OCI-LY3 (cell line): ENCODE results near the gene ZFAND3.

Experiments used
- H2AFZ ChIP-seq: fragments of 200-600, 300-600 bp; shearing (Covaris generic); 2 replicates; pipeline ENCODE4 v1.6.0; 2014; ENCODE audit warnings: antibody characterized with exemption, low read depth, low read length
- H3K27ac ChIP-seq: fragments of 200-600, 300-600 bp; sonication (generic); 2 replicates; pipeline ENCODE4 v1.5.1; 2014; ENCODE audit warnings: mild to moderate bottlenecking, low read length, moderate library complexity, mixed read lengths
- H3K27me3 ChIP-seq: fragments of 200-600, 300-600 bp; sonication (generic); 2 replicates; pipeline ENCODE4 v1.6.1; 2014; ENCODE audit warnings: low read depth, low read length, mixed read lengths
- H3K36me3 ChIP-seq: fragments of 200-600, 300-600 bp; sonication (generic); replicated peaks from 2 replicates; pipeline ENCODE3; 2014; ENCODE audit warnings: low read depth, low read length, mixed read lengths
- H3K4me1 ChIP-seq: fragments of 300-600, 200-600 bp; sonication (generic); 2 replicates; pipeline ENCODE4 v1.6.1; 2014; ENCODE audit warnings: low read length, mixed read lengths
- H3K4me2 ChIP-seq: fragments of 200-600, 300-600 bp; sonication (generic); 2 replicates; pipeline ENCODE4 v1.6.1; 2014; ENCODE audit warnings: low read length, mixed read lengths
- H3K4me3 ChIP-seq: fragments of 300-600, 200-600 bp; sonication (generic); 2 replicates; pipeline ENCODE4 v1.5.1; 2014; ENCODE audit warnings: antibody characterized with exemption, mild to moderate bottlenecking, low read length, moderate library complexity
- H3K79me2 ChIP-seq: fragments of 300-600, 200-600 bp; shearing (Covaris generic); 2 replicates; pipeline ENCODE4 v1.6.1; 2014; ENCODE audit warnings: mild to moderate bottlenecking, low read length, mixed read lengths
- H3K9ac ChIP-seq: fragments of 300-600, 200-600 bp; shearing (Covaris generic); 2 replicates; pipeline ENCODE4 v1.6.0; 2014; ENCODE audit warnings: mild to moderate bottlenecking, low read length, moderate library complexity
- H3K9me3 ChIP-seq: fragments of 200-600, 300-600 bp; shearing (Covaris generic); 2 replicates; pipeline ENCODE4 v1.6.1; 2014; ENCODE audit warnings: low read length, mixed read lengths; ENCODE audit not compliant: insufficient read depth
- H4K20me1 ChIP-seq: fragments of 200-600, 300-600 bp; sonication (generic); 2 replicates; pipeline ENCODE4 v1.6.1; 2016; ENCODE audit warnings: low read length, mixed read lengths; ENCODE audit not compliant: insufficient read depth
- EZH2phosphoT487 ChIP-seq: fragments of 200-600 bp; shearing (Covaris generic); IDR thresholded peaks from 2 replicates; pipeline ENCODE4 v1.6.1; 2018; ENCODE audit warnings: antibody characterized with exemption, mixed run types, low read depth
- TF ChIP-seq, protein P1 (sequence below): fragments of 200-600, 300-600 bp; sonication (generic); IDR thresholded peaks from 2 replicates; pipeline ENCODE4 v1.5.1; 2014; ENCODE audit warnings: antibody characterized with exemption, low read length, low read depth

Gene ZFAND3, protein sequence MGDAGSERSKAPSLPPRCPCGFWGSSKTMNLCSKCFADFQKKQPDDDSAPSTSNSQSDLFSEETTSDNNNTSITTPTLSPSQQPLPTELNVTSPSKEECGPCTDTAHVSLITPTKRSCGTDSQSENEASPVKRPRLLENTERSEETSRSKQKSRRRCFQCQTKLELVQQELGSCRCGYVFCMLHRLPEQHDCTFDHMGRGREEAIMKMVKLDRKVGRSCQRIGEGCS

DNA sequence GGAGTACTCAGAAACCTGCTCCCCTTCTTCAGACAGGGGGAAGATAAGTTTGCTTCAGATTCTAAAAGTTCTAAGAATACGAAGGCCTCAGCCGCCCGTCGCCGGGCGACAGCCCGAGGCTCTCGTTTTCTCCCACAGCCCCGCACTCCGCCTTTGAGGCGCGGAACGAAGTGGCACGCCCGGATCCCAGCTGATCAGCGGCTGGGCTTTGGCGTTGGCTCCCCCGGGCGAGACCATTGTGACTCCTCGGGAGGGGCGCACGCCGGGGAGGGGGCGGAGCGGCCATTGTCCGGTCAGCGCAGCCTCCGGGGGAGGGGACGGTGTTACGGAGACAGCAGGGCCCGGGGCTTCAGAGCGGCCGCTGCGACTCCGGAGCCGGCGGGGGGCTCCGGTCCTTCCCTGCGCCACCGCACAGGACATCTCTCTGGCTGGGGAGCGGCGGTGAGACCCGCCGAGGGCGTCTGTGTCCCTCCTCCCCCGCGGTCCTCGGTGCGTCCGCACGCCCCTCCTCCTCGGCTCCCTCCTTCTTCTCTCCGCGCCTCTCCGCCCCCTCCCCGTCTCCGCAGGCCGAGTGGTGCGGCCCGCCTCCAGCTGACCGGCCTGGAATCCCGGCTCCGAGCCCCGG lies at the start of gene ZFAND3:
TSS of gene ZFAND3 (plus strand) at position 551 of the 625 bp plus-strand sequence. CDS start 219 bp downstream, outside the sequence.
- Histone ChIP-seq H3K4me1 (peaks cover 14% of the 10 kb centered on the region), H3K79me2 (peaks cover 46% of the 10 kb centered on the region), H3K27me3 (no peaks in the 10 kb centered on the region), H3K36me3 (no peaks in the 10 kb centered on the region), H3K4me2 (peak within 1 kb of the TSS; percentile 84), H4K20me1 (peaks cover 37% of the 10 kb centered on the region), H3K4me3 (peak within 1 kb of the TSS; percentile 85), H3K27ac (peak within 1 kb of the TSS; percentile 78), H3K9me3 (no peaks in the 10 kb centered on the region), H3K9ac (peak within 1 kb of the TSS; percentile 88), H2AFZ (peak within 1 kb of the TSS; percentile 88)
- TF ChIP-seq, protein P1, sequence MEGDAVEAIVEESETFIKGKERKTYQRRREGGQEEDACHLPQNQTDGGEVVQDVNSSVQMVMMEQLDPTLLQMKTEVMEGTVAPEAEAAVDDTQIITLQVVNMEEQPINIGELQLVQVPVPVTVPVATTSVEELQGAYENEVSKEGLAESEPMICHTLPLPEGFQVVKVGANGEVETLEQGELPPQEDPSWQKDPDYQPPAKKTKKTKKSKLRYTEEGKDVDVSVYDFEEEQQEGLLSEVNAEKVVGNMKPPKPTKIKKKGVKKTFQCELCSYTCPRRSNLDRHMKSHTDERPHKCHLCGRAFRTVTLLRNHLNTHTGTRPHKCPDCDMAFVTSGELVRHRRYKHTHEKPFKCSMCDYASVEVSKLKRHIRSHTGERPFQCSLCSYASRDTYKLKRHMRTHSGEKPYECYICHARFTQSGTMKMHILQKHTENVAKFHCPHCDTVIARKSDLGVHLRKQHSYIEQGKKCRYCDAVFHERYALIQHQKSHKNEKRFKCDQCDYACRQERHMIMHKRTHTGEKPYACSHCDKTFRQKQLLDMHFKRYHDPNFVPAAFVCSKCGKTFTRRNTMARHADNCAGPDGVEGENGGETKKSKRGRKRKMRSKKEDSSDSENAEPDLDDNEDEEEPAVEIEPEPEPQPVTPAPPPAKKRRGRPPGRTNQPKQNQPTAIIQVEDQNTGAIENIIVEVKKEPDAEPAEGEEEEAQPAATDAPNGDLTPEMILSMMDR = no peak
- TF ChIP-seq EZH2phosphoT487 = no peak

DNA sequence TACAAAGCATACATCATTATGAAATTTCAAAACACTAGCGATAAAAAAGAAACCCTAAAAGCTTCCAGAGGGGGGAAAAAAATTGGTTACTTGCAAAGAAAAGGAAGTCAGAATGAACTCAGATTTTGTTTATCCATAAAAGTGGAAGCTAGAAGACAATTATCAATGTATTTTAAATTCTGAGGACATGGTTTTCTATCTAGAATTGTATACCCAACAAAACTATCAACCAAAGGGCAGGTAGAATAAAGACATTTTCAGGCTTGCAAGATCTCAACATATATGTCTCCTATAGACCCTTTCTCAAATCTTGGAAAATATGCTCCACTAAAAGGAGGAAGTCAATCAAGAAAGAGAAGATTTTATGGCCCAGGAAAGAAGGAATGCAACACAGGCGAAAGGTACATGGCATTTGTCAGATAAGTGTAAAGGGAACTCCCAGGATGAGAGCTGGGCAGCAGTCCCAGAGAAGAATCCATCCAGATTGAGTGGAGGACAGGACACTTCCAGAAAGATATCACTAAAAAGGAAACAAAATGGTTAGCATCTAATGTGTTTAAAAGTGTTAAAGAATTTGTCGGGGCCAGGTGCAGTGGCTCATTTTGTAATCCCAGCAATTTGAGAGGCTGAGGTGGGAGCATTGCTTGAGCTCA lies 45.4 kb upstream of the ZFAND3 start:
- Histone ChIP-seq H2AFZ (no peak overlapping the region), H3K36me3 (peaks cover 21% of the 10 kb centered on the region), H3K79me2 (peaks cover 26% of the 10 kb centered on the region), H3K4me2 (no peak overlapping the region), H3K27ac (no peak overlapping the region), H3K9ac (no peak overlapping the region), H3K9me3 (peaks cover 6% of the 10 kb centered on the region), H3K27me3 (no peaks in the 10 kb centered on the region), H3K4me3 (no peak overlapping the region), H3K4me1 (peaks cover 31% of the 10 kb centered on the region), H4K20me1 (no peaks in the 10 kb centered on the region)
- TF ChIP-seq, protein P1 = no peak
- TF ChIP-seq EZH2phosphoT487 = no peak

DNA sequence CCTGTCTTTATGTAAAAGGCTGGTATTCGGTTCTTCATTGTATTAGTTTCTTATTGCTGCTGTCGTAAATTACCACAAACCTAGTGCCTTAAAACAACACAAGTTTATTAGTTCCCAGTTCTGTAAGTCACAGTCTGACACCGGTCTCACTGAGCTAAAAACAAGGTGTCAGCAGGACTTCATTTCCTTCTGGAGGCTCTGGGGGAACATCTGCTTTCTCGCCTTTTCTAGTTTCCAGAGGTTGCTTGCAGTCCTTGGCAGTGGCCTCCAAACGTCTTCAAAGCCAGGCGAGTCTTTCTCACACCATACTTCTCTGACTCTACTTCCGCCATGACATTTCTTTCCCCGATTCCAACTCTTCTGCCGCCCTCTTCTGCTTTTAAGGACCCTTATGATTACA lies 43.0 kb upstream of the ZFAND3 start:
- H3K4me2 ChIP-seq = peak overlapping the region; percentile 91
- peak overlapping the region; percentile 79 for H3K4me3 ChIP-seq
- H2AFZ ChIP-seq = peak overlapping the region; percentile 49
- H3K4me1 ChIP-seq = peaks cover 46% of the 10 kb centered on the region
- TF ChIP-seq, protein P1 = no peak
- no peak for TF ChIP-seq EZH2phosphoT487
- no peaks in the 10 kb centered on the region for H4K20me1 ChIP-seq
- H3K9ac ChIP-seq = peak overlapping the region; percentile 86
- peak overlapping the region; percentile 92 for H3K27ac ChIP-seq
- H3K27me3 ChIP-seq = no peaks in the 10 kb centered on the region
- H3K79me2 ChIP-seq = peaks cover 26% of the 10 kb centered on the region
- peaks cover 17% of the 10 kb centered on the region for H3K36me3 ChIP-seq
- peaks cover 6% of the 10 kb centered on the region for H3K9me3 ChIP-seq

DNA sequence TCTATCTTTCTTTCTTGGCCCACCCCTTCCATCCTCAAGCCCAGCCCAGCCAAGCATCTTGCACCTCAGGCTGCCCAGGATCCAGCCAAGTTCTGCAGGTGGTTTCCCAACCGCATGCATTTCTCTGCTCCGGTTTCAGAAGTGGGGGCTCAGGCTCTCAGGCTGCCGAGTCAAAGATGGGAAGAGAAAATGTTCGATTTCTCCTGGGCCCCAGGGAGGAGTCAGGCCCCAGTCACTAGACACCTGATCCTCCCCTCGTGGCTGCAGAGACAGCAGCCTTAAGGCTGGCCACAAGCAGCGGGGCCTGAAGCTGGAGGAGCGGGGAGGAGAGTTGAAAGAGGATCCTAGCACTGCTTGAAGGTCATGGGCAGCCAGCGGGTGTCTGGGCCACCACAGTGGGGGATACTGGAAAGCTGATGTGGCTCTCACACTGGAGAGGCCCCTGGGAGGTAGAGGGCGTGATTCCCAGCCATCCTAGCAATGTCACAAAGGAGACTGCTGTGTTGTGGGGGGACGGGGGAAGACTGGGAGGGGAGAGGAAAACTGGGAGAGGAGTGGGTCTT lies 42.2 kb upstream of the ZFAND3 start:
- no peak for TF ChIP-seq EZH2phosphoT487
- TF ChIP-seq, protein P1 = no peak
- peaks cover 6% of the 10 kb centered on the region for H3K9me3 ChIP-seq
- peaks cover 46% of the 10 kb centered on the region for H3K4me1 ChIP-seq
- H3K4me3 ChIP-seq = peak overlapping the region; percentile 79
- H2AFZ ChIP-seq = 0 out of 2 replicates have a peak overlapping the region, but pooled peaks have one; percentile 49
- no peaks in the 10 kb centered on the region for H4K20me1 ChIP-seq
- no peaks in the 10 kb centered on the region for H3K27me3 ChIP-seq
- peaks cover 26% of the 10 kb centered on the region for H3K79me2 ChIP-seq
- peak overlapping the region; percentile 86 for H3K9ac ChIP-seq
- peaks cover 15% of the 10 kb centered on the region for H3K36me3 ChIP-seq
- H3K4me2 ChIP-seq = peak overlapping the region; percentile 91
- peak overlapping the region; percentile 92 for H3K27ac ChIP-seq
